Testis (tissue), 3 donors: Measurements from ENCODE around the gene FAM210A. TPM values are rescaled to one million over a fixed set of nuclear protein-coding genes. Genes with fewer than 3 reads are reported as not detected.

Experiments used
- DNase-seq: peaks from one replicate; pipeline ENCODE4 v3.0.0-alpha.2; 2019
- H3K27ac ChIP-seq, 2 donors: fragments of 200-600 bp; sonication (generic); one replicate each; pipeline ENCODE4 v1.5.1; 2019
- H3K27me3 ChIP-seq: fragments of 200-600 bp; sonication (generic); one replicate; pipeline ENCODE4 v1.5.1; 2019
- H3K36me3 ChIP-seq: fragments of 200-600 bp; sonication (generic); one replicate; pipeline ENCODE4 v1.5.1; 2017; ENCODE audit warnings: low read depth; ENCODE audit errors: missing control alignments
- H3K4me1 ChIP-seq: fragments of 200-600 bp; sonication (generic); one replicate; pipeline ENCODE4 v1.5.1; 2019
- H3K4me3 ChIP-seq, 2 donors: fragments of 200-600 bp; sonication (generic); one replicate each; pipeline ENCODE4 v1.5.1; 2017 to 2019
- H3K9me3 ChIP-seq: fragments of 200-600 bp; sonication (generic); one replicate; pipeline ENCODE4 v1.5.1; 2017
- POLR2A ChIP-seq: fragments of 450-650 bp; IDR thresholded peaks from one replicate; pipeline ENCODE4 v1.6.1; 2017; ENCODE audit warnings: antibody characterized with exemption, mild to moderate bottlenecking, moderate library complexity
- WGBS, 2 donors: methylation state at CpG; one replicate each; pipeline ENCODE4 v1.1.5; 2018; 5-methylcytosine and 5-hydroxymethylcytosine counted together
- intact Hi-C: fragments of 100-400 bp; cut with DNase I; formaldehyde crosslinking; loops from one replicate; pipeline ENCODE4 v1.15.1; 2023; ENCODE audit warnings: low total_unique reads
- polyA plus RNA-seq: library from polyadenylated mRNA; stranded (reverse); fragments of 350-450 nt; fragmentation: Illumina TruSeq; extraction: RNeasy Lipid Tissue Mini Kit (QIAGEN cat#74804); gene quantifications from one replicate; pipeline ENCODE4 v1.2.3, GENCODE V29; 2014; ENCODE audit warnings: low read depth, low replicate concordance; ENCODE audit not compliant: insufficient read depth
- total RNA-seq, 2 donors: library from RNA; depleted of rRNA; stranded (reverse); fragments of >200 nt; gene quantifications; one replicate each; pipeline ENCODE4 v1.2.3, GENCODE V29; 2016
- TF ChIP-seq, protein P1 (sequence below), 3 experiments: fragments of 450-650 bp in 2 of 3; fragments of 200-600 bp in 1 of 3; sonication (generic) in 1 of 3; IDR thresholded peaks; one replicate each; pipeline ENCODE4 v1.5.1; 2016 to 2019; ENCODE audit warnings: antibody characterized with exemption in 3 of 3, mild to moderate bottlenecking in 2 of 3, moderate library complexity in 1 of 3

The FAM210A gene
- total and polyA plus RNA-seq, 3 donors from 2014 or later: 22.6 to 28.7 (median 24.5) TPM

DNA sequence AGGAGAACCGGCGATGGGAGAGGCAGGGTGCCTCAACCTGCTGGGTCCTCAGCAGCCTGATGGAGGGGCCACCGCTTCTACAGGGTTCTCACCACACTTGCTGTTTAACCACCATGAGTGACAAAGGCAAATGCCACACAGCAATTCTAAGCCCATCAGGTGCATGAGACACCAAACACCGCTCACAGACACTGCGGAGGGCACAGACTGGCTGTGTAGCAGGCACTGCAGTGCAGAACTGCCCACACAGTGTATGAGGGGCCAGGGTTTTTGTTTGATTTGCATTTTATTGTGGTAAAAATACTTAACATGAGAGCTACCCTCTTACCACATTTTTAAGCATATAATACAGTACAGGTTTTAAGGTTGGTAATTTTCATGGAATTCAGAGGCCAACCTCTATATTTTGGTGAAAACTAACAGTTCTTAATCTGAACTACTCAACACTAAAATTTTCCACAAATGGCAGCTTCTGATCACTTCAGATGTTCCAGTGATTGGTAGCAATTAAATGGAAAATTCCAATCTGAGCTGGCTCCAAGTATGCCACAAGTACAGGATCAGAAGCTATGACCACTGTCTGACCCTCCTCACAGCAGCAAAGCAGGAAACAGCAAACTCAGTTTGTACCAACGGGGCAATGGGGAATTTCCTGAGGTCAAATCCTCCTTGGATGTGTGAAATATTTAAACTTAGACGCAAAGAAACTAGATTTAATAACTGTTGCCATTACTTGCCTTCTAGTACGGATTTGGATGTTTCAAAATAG is 67.7 kb downstream of the FAM210A start:
- H3K27me3 ChIP-seq: no peaks in the 10 kb centered on the region
- intact Hi-C loops: no loop called here
- H3K4me3 ChIP-seq: no peak overlapping the region
- H3K27ac ChIP-seq: no peak overlapping the region
- no peaks in the 10 kb centered on the region for H3K36me3 ChIP-seq
- H3K9me3 ChIP-seq: no peaks in the 10 kb centered on the region
- TF ChIP-seq, protein P1, sequence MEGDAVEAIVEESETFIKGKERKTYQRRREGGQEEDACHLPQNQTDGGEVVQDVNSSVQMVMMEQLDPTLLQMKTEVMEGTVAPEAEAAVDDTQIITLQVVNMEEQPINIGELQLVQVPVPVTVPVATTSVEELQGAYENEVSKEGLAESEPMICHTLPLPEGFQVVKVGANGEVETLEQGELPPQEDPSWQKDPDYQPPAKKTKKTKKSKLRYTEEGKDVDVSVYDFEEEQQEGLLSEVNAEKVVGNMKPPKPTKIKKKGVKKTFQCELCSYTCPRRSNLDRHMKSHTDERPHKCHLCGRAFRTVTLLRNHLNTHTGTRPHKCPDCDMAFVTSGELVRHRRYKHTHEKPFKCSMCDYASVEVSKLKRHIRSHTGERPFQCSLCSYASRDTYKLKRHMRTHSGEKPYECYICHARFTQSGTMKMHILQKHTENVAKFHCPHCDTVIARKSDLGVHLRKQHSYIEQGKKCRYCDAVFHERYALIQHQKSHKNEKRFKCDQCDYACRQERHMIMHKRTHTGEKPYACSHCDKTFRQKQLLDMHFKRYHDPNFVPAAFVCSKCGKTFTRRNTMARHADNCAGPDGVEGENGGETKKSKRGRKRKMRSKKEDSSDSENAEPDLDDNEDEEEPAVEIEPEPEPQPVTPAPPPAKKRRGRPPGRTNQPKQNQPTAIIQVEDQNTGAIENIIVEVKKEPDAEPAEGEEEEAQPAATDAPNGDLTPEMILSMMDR (IDR thresholded peaks at IDR 0.05): no peak
- TF ChIP-seq POLR2A: no peak
- DNase-seq: no peak
- 82 to 88% methylated on average over 8 of the region's 8 CpGs for WGBS, 2 donors
- peaks cover 17% of the 10 kb centered on the region for H3K4me1 ChIP-seq

- TF ChIP-seq, protein P1 (IDR thresholded peaks at IDR 0.05): no peak
- no peak for TF ChIP-seq POLR2A
- Histone ChIP-seq H3K27ac (no peak overlapping the region), H3K4me1 (peaks cover 17% of the 10 kb centered on the region), H3K4me3 (no peak overlapping the region), H3K27me3 (no peaks in the 10 kb centered on the region), H3K36me3 (no peaks in the 10 kb centered on the region), H3K9me3 (no peaks in the 10 kb centered on the region)
- DNase-seq: no peak
- intact Hi-C loops: no loop called here
- WGBS, 2 donors: 61 to 65% methylated on average over 7 of the region's 7 CpGs
Observed at GRCh38 chr18:13657974-13658373, 68.4 kb downstream of the FAM210A start.

GRCh38 chr18:13653746-13654433 is 72.5 kb downstream of the FAM210A start:
- no peak overlapping the region for H3K4me3 ChIP-seq
- no peak for DNase-seq
- H3K27ac ChIP-seq: no peak overlapping the region
- H3K9me3 ChIP-seq: no peaks in the 10 kb centered on the region
- H3K36me3 ChIP-seq: no peaks in the 10 kb centered on the region
- intact Hi-C loops: no loop called here
- WGBS, 2 donors: 81 to 83% methylated on average over 10 to 13 of the region's 13 CpGs
- no peaks in the 10 kb centered on the region for H3K27me3 ChIP-seq
- TF ChIP-seq, protein P1 (IDR thresholded peaks at IDR 0.05): no peak
- no peak for TF ChIP-seq POLR2A
- H3K4me1 ChIP-seq: no peaks in the 10 kb centered on the region

DNA sequence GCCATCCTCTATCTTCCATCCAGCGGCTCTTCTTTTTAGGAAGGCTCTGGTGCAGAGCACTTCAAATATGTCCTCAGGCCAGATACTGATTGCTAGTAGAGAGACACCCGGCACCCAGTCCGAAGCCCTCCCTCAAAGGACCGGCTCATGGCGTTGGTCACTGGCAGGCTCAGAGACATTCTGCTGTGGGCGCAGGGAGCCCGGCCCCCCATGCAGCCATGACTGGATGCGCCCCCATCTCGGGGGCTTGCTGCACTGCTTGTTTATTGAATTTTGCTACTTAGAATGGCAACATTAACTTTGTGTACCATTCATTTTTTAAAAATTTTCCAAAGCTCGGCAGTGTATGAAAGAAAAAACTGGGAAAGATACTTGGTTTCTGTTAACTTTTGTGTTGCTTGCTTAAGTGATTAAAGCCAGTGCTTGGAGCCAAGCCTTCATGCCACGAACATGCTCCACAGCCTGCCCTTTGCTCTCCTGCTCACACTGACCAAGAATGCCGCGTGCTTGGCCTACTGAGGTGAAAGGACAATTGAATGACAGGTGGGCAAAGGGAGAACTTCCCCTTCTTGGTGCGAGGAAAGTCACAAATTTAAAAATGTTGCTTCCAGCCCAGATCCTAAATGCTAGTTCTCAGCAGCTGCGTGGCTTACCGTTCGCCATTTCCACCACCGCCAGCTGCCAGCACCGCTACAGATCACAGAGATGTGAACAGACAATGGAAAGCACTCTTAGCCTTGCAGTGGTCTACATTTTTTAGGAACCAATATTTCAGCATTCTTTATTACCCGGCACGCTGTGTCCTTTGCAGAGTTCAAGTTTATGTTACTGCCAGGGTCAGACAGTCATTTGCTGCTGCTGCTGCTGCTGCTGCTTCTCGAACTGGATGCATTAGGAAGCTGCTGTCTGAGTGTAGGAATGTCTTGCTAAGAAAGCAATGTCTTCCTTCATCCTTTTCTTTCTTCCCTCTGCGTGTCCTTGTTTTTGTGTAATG is 76.7 kb downstream of the FAM210A start:
- no peak for DNase-seq
- no peaks in the 10 kb centered on the region for H3K36me3 ChIP-seq
- H3K9me3 ChIP-seq: no peaks in the 10 kb centered on the region
- intact Hi-C loops: no loop called here
- 78 to 82% methylated on average over 23 of the region's 23 CpGs for WGBS, 2 donors
- no peaks in the 10 kb centered on the region for H3K4me1 ChIP-seq
- TF ChIP-seq, protein P1 (IDR thresholded peaks at IDR 0.05): no peak
- TF ChIP-seq POLR2A: no peak
- no peaks in the 10 kb centered on the region for H3K27me3 ChIP-seq
- H3K4me3 ChIP-seq: no peak overlapping the region
- H3K27ac ChIP-seq: no peak overlapping the region
